Measurements from ENCODE around the gene CCDC6.
"Not testable (repeated sequence)": the region's sequence is repeated elsewhere in the genome, so short reads cannot be mapped to it uniquely, and the experiment has no call there.

Gene CCDC6

GRCh38 chr10:59884893-59885292, 21.5 kb downstream of the CCDC6 start:
- not testable (repeated sequence) for H3K27ac ChIP-seq (ENCODE audit: insufficient read depth, low read depth, low read length, poor library complexity, severe bottlenecking); H3K27me3 ChIP-seq (ENCODE audit: control insufficient read depth, insufficient read depth, low read length, poor library complexity, severe bottlenecking); H3K4me3 ChIP-seq (ENCODE audit: insufficient read depth, low read depth, low read length); H3K9me3 ChIP-seq (ENCODE audit: control insufficient read depth, low read length); H3K4me1 ChIP-seq (ENCODE audit: control insufficient read depth, insufficient read depth, low read length); H3K36me3 ChIP-seq (ENCODE audit: control insufficient read depth, insufficient read depth, low read length)
- 90 to 95% methylated on average over 7 to 8 of the region's 8 CpGs for WGBS, 2 experiments

- H3K27me3 ChIP-seq (ENCODE audit: control insufficient read depth, insufficient read depth, low read length, poor library complexity, severe bottlenecking), result no peaks in the 10 kb centered on the region
- WGBS, 2 experiments, result 74 to 76% methylated on average over 5 to 6 of the region's 6 CpGs
- H3K36me3 ChIP-seq (ENCODE audit: control insufficient read depth, insufficient read depth, low read length), result no peaks in the 10 kb centered on the region
- no peaks in the 10 kb centered on the region for H3K4me1 ChIP-seq (ENCODE audit: control insufficient read depth, insufficient read depth, low read length)
- no peak overlapping the region for H3K4me3 ChIP-seq (ENCODE audit: insufficient read depth, low read depth, low read length)
- H3K27ac ChIP-seq (ENCODE audit: insufficient read depth, low read depth, low read length, poor library complexity, severe bottlenecking), result no peak overlapping the region
- H3K9me3 ChIP-seq (ENCODE audit: control insufficient read depth, low read length), result no peaks in the 10 kb centered on the region
These were observed 24.7 kb downstream of the CCDC6 start for GRCh38 chr10:59881640-59882039.

- Histone ChIP-seq H3K4me1 (ENCODE audit: control insufficient read depth, insufficient read depth, low read length) (no peaks in the 10 kb centered on the region), H3K27me3 (ENCODE audit: control insufficient read depth, insufficient read depth, low read length, poor library complexity, severe bottlenecking) (no peaks in the 10 kb centered on the region), H3K36me3 (ENCODE audit: control insufficient read depth, insufficient read depth, low read length) (no peaks in the 10 kb centered on the region), H3K27ac (ENCODE audit: insufficient read depth, low read depth, low read length, poor library complexity, severe bottlenecking) (no peak overlapping the region), H3K9me3 (ENCODE audit: control insufficient read depth, low read length) (no peaks in the 10 kb centered on the region), H3K4me3 (ENCODE audit: insufficient read depth, low read depth, low read length) (no peak overlapping the region)
- 79 to 81% methylated on average over 6 of the region's 6 CpGs for WGBS, 2 experiments
These were observed 25.3 kb downstream of the CCDC6 start for GRCh38 chr10:59880971-59881510.

- H3K27me3 ChIP-seq (ENCODE audit: control insufficient read depth, insufficient read depth, low read length, poor library complexity, severe bottlenecking), result no peaks in the 10 kb centered on the region
- H3K4me1 ChIP-seq (ENCODE audit: control insufficient read depth, insufficient read depth, low read length), result no peaks in the 10 kb centered on the region
- H3K27ac ChIP-seq (ENCODE audit: insufficient read depth, low read depth, low read length, poor library complexity, severe bottlenecking), result no peak overlapping the region
- H3K36me3 ChIP-seq (ENCODE audit: control insufficient read depth, insufficient read depth, low read length), result no peaks in the 10 kb centered on the region
- WGBS, 2 experiments, result 83 to 97% methylated on average over 5 to 6 of the region's 6 CpGs
- H3K4me3 ChIP-seq (ENCODE audit: insufficient read depth, low read depth, low read length), result no peak overlapping the region
- H3K9me3 ChIP-seq (ENCODE audit: control insufficient read depth, low read length), result no peaks in the 10 kb centered on the region
These were observed 26.2 kb downstream of the CCDC6 start for GRCh38 chr10:59880019-59880717.

GRCh38 chr10:59879363-59879913, 26.9 kb downstream of the CCDC6 start:
- no peak overlapping the region for H3K4me3 ChIP-seq (ENCODE audit: insufficient read depth, low read depth, low read length)
- no peaks in the 10 kb centered on the region for H3K4me1 ChIP-seq (ENCODE audit: control insufficient read depth, insufficient read depth, low read length)
- no peaks in the 10 kb centered on the region for H3K9me3 ChIP-seq (ENCODE audit: control insufficient read depth, low read length)
- no peaks in the 10 kb centered on the region for H3K36me3 ChIP-seq (ENCODE audit: control insufficient read depth, insufficient read depth, low read length)
- WGBS, 2 experiments, result 91 to 93% methylated on average over 4 of the region's 4 CpGs
- H3K27ac ChIP-seq (ENCODE audit: insufficient read depth, low read depth, low read length, poor library complexity, severe bottlenecking), result no peak overlapping the region
- no peaks in the 10 kb centered on the region for H3K27me3 ChIP-seq (ENCODE audit: control insufficient read depth, insufficient read depth, low read length, poor library complexity, severe bottlenecking)

- no peaks in the 10 kb centered on the region for H3K36me3 ChIP-seq (ENCODE audit: control insufficient read depth, insufficient read depth, low read length)
- 94 to 95% methylated on average over 2 of the region's 2 CpGs for WGBS, 2 experiments
- H3K27me3 ChIP-seq (ENCODE audit: control insufficient read depth, insufficient read depth, low read length, poor library complexity, severe bottlenecking), result no peaks in the 10 kb centered on the region
- no peaks in the 10 kb centered on the region for H3K4me1 ChIP-seq (ENCODE audit: control insufficient read depth, insufficient read depth, low read length)
- H3K27ac ChIP-seq (ENCODE audit: insufficient read depth, low read depth, low read length, poor library complexity, severe bottlenecking), result no peak overlapping the region
- no peaks in the 10 kb centered on the region for H3K9me3 ChIP-seq (ENCODE audit: control insufficient read depth, low read length)
- no peak overlapping the region for H3K4me3 ChIP-seq (ENCODE audit: insufficient read depth, low read depth, low read length)
These were observed 27.4 kb downstream of the CCDC6 start for GRCh38 chr10:59878915-59879314.

- Histone ChIP-seq H3K27me3 (ENCODE audit: control insufficient read depth, insufficient read depth, low read length, poor library complexity, severe bottlenecking) (no peaks in the 10 kb centered on the region), H3K4me3 (ENCODE audit: insufficient read depth, low read depth, low read length) (no peak overlapping the region), H3K4me1 (ENCODE audit: control insufficient read depth, insufficient read depth, low read length) (no peaks in the 10 kb centered on the region), H3K9me3 (ENCODE audit: control insufficient read depth, low read length) (no peaks in the 10 kb centered on the region), H3K36me3 (ENCODE audit: control insufficient read depth, insufficient read depth, low read length) (no peaks in the 10 kb centered on the region), H3K27ac (ENCODE audit: insufficient read depth, low read depth, low read length, poor library complexity, severe bottlenecking) (no peak overlapping the region)
- 97 to 98% methylated on average over 2 of the region's 2 CpGs for WGBS, 2 experiments
These were observed 28.1 kb downstream of the CCDC6 start for GRCh38 chr10:59878289-59878688.

- Histone ChIP-seq H3K27me3 (ENCODE audit: control insufficient read depth, insufficient read depth, low read length, poor library complexity, severe bottlenecking) (no peaks in the 10 kb centered on the region), H3K9me3 (ENCODE audit: control insufficient read depth, low read length) (no peaks in the 10 kb centered on the region), H3K4me1 (ENCODE audit: control insufficient read depth, insufficient read depth, low read length) (no peaks in the 10 kb centered on the region), H3K27ac (ENCODE audit: insufficient read depth, low read depth, low read length, poor library complexity, severe bottlenecking) (no peak overlapping the region), H3K4me3 (ENCODE audit: insufficient read depth, low read depth, low read length) (no peak overlapping the region), H3K36me3 (ENCODE audit: control insufficient read depth, insufficient read depth, low read length) (no peaks in the 10 kb centered on the region)
- WGBS, 2 experiments, result 94 to 98% methylated on average over 7 of the region's 7 CpGs
These were observed 29.1 kb downstream of the CCDC6 start for GRCh38 chr10:59877191-59877671.

GRCh38 chr10:59876695-59877094, 29.7 kb downstream of the CCDC6 start:
- 100% methylated on average over 2 of the region's 2 CpGs; no CpG with 5 or more reads in 1 of the 2 experiments for WGBS, 2 experiments
- H3K4me1 ChIP-seq (ENCODE audit: control insufficient read depth, insufficient read depth, low read length), result no peaks in the 10 kb centered on the region
- no peak overlapping the region for H3K27ac ChIP-seq (ENCODE audit: insufficient read depth, low read depth, low read length, poor library complexity, severe bottlenecking)
- H3K36me3 ChIP-seq (ENCODE audit: control insufficient read depth, insufficient read depth, low read length), result no peaks in the 10 kb centered on the region
- H3K4me3 ChIP-seq (ENCODE audit: insufficient read depth, low read depth, low read length), result no peak overlapping the region
- H3K9me3 ChIP-seq (ENCODE audit: control insufficient read depth, low read length), result no peaks in the 10 kb centered on the region
- H3K27me3 ChIP-seq (ENCODE audit: control insufficient read depth, insufficient read depth, low read length, poor library complexity, severe bottlenecking), result no peaks in the 10 kb centered on the region

GRCh38 chr10:59876208-59876607, 30.1 kb downstream of the CCDC6 start:
- not testable (repeated sequence) for H3K27ac ChIP-seq (ENCODE audit: insufficient read depth, low read depth, low read length, poor library complexity, severe bottlenecking); H3K4me1 ChIP-seq (ENCODE audit: control insufficient read depth, insufficient read depth, low read length); H3K36me3 ChIP-seq (ENCODE audit: control insufficient read depth, insufficient read depth, low read length); H3K27me3 ChIP-seq (ENCODE audit: control insufficient read depth, insufficient read depth, low read length, poor library complexity, severe bottlenecking); H3K9me3 ChIP-seq (ENCODE audit: control insufficient read depth, low read length); H3K4me3 ChIP-seq (ENCODE audit: insufficient read depth, low read depth, low read length)
- 90% methylated on average over 9 of the region's 9 CpGs for WGBS, 2 experiments
